GM19452 (cell line): ENCODE data around the gene NLGN1.

Source experiments
- ATAC-seq: cut with Tn5 transposase; IDR thresholded peaks from one replicate; pipeline ENCODE4 v1.9.1; 2021; ENCODE audit not compliant: unreplicated experiment

NLGN1 gene

GRCh38 chr3:174253940-174254339 lies 856.4 kb downstream of the NLGN1 start:
- no peak for ATAC-seq

- no peak for ATAC-seq
Measured at GRCh38 chr3:174255454-174255853, 857.9 kb downstream of the NLGN1 start.

- no peak for ATAC-seq
Measured at GRCh38 chr3:174266476-174266875, 868.9 kb downstream of the NLGN1 start.

GRCh38 chr3:174268061-174268460 lies 870.5 kb downstream of the NLGN1 start:
- no peak for ATAC-seq

- ATAC-seq = no peak
Measured at GRCh38 chr3:174268586-174268985, 871.0 kb downstream of the NLGN1 start.

GRCh38 chr3:174270841-174271240 lies 873.3 kb downstream of the NLGN1 start:
- no peak for ATAC-seq

- ATAC-seq = no peak
Measured at GRCh38 chr3:174275336-174275735, 877.8 kb downstream of the NLGN1 start.

- ATAC-seq = no peak
Measured at GRCh38 chr3:174276826-174277225, 879.3 kb downstream of the NLGN1 start.

- no peak for ATAC-seq
Measured at GRCh38 chr3:174278094-174278493, 880.5 kb downstream of the NLGN1 start.

- ATAC-seq = no peak
Measured at GRCh38 chr3:174280186-174280585, 882.6 kb downstream of the NLGN1 start.

- ATAC-seq = no peak
Measured at GRCh38 chr3:174285242-174285864, 887.8 kb downstream of the NLGN1 start.

- no peak for ATAC-seq
Measured at GRCh38 chr3:174287705-174288104, 890.2 kb downstream of the NLGN1 start.

GRCh38 chr3:174294616-174295015 lies 897.1 kb downstream of the NLGN1 start:
- no peak for ATAC-seq

- ATAC-seq = no peak
Measured at GRCh38 chr3:174295306-174296092, 898.0 kb downstream of the NLGN1 start.

- no peak for ATAC-seq
Measured at GRCh38 chr3:174302746-174303315, 905.3 kb downstream of the NLGN1 start.

- no peak for ATAC-seq
Measured at GRCh38 chr3:174303907-174304560, 906.5 kb downstream of the NLGN1 start.

- no peak for ATAC-seq
Measured at GRCh38 chr3:174308736-174309135, 911.2 kb downstream of the NLGN1 start.

GRCh38 chr3:174310475-174310983 lies 913.0 kb downstream of the NLGN1 start:
- ATAC-seq = no peak

- no peak for ATAC-seq
Measured at GRCh38 chr3:174315225-174315624, 917.7 kb downstream of the NLGN1 start.

- no peak for ATAC-seq
Measured at GRCh38 chr3:174317005-174317404, 919.5 kb downstream of the NLGN1 start.

- no peak for ATAC-seq
Measured at GRCh38 chr3:174318181-174318580, 920.6 kb downstream of the NLGN1 start.

GRCh38 chr3:174321548-174321947 lies 924.0 kb downstream of the NLGN1 start:
- ATAC-seq = no peak
